ENCODE measurements around the gene DCUN1D5.
"Not testable (repeated sequence)": the region's sequence is repeated elsewhere in the genome, so short reads cannot be mapped to it uniquely, and the experiment has no call there.

DCUN1D5 gene

DNA sequence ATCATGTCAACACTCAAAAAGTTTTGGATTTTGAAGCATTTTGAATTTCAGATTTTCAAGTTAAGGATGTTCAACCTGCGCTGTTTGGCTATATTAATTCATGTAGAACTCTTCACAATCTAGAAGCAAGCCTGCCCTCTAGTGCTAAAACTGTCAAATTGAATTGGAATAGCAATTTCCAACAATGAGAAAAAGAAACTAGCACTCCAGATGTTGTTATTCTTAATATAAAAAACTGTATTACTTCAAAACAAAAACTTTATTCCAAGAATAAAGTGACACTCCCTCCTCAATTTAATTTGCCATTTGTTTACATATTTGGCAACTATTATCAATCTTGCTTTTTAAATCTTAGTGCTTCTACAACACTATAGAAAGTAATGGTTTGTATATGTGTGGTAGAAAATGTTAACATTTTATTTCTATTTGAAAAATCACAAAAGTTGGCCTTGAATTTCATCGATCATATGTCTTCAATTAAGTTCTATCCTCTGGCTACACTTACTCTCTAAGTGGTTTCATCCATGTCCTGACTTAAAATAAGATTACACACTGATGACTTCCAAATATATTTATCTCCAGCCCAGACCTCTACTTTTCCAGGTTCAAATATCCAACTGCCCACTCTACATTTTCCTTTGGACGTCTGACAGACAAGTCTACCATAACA lies 36.6 kb downstream of the DCUN1D5 start:
- DNase-seq (ENCODE audit: low spot score): no peak

DNA sequence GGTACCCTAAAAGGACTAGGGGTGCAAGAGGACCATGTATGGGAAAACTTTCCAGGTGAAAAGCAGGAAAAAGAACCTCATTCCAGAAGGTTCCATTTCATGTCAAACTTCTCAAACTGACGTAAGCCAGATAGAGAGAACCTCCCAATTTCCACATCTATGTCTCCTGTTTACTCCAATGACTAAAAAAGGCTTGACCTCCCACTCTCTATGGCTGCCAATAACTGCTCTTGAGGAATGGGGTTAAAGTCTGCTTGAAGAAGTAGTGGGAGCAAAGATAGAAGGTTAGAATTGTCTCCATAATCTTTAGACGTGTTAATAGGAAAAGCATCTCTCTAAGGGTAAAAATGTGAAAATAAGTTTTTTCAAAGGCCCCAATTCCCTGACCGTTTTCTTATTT lies 38.0 kb downstream of the DCUN1D5 start:
- no peak for DNase-seq (ENCODE audit: low spot score)

DNA sequence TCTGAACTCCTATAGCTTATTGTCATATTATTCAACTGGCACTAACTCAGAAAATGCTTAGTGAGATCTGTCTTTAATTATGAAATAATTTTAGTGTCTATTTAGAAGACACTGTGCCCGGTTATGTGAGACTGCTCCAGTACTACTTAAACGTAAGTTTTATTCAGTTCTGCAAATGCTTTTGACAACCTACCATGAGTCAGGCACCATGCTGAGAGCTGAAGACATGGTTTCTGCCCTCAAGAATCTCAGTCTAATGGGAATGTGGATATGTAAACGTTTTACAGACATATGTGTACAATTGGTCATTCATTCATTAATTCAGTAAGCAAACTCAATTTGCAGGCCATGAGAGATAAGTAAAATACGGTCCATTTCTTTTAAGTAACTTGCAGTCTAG lies 40.0 kb downstream of the DCUN1D5 start:
- no peak for DNase-seq (ENCODE audit: low spot score)

DNA sequence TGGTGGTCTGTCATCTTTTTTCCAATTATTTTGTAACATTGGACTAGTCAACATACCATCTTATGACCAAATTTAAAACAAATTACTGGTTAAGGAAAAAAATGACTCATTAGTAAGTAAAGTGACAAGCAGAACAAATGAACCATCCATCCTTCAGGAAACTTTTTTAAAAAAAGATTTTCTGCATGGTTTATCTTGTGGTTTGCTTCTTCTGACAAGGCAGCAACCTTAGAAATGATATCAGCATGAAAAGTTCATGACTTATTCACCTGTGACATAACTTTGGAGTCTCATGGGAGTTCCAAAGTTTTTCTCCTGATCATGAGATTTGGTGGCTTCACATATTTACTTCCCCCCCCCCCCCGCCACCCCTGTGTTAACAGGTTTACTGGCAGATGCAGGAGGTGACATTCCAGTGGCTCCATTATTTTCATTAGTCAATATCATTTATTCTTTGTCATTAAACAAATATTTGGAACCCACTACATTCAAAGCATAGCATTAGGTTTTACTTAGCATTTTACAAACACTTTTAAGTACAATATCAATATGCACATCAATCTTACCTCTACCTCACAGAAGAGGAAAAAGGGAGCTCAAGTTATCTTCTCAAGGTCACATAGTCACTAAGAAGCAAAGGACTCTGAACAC lies 40.7 kb downstream of the DCUN1D5 start:
- DNase-seq (ENCODE audit: low spot score): no peak

DNA sequence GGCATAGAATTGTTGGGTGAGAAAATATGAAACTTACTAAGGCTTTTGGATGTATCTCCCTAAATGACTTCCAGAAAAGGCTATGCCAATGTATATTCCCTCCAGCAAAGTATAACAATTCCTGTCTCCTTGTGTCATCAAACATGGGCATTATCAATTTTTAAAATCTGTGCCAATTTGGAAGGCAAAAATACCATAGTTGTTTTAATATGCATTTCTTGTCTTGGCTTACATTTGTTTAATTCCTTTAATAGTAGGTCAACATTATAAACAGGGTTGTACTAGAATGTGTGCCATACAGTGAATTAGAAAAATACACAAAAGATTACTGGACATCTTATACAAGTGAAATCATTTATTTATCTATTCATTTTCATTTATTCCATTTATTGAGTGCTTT lies 41.6 kb downstream of the DCUN1D5 start:
- DNase-seq (ENCODE audit: low spot score): no peak

DNA sequence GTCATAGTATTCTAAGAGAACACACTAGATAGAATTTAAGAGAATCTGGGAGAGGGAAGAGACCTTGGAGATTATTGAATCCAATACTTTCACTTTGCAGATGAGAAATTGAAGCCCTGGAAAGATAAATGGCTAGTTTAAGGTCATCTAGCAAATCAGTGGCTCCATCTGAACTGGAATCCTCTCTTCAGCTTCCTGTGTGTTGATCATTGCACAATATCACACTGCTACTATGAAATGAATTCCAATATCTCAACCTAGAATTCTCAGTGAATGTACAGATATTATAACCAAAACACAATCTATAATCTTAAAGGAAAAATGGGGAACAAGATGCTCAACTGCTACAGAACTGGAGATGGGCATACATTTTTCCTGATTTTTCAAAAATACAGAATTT lies 44.1 kb downstream of the DCUN1D5 start:
- DNase-seq (ENCODE audit: low spot score): no peak

DNA sequence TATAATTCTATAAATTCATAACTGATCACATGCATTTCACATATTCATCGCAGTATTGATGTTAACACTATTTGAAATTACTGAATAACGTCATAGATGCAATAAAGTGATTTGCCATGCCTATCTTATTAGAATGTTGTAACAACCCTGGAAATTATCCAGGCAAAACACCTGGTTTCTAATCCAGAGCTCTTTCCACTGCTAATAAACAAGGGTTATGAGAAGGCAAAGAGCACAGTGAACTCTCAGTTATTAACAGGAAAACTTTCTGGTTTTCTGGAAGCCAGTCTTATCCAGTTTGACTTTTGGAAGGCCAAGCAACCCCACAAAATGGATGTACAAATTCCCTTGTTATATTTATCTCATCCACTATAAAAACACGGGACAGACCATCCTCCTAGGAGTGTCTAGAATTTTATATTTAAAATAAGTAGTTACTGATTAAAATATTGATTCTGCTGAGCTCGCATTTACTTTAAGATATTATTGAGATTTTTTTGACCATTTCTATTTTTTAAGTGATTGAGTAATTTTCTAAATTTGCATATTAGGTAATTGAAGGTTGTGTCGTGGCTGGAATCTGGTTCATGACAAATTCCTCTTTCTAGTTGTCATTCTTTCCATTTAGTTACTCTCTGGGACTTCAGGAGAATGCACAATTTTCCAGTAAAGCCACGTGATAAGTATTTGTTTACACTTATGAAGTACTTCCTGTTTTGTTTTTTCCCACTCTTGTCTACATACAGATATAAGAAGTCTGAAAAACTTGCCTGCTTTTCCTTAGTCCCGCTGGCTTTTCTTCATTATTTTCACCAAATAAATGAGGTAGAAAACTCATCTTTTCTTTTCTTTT lies 47.9 kb downstream of the DCUN1D5 start:
- no peak for DNase-seq (ENCODE audit: low spot score)

DNA sequence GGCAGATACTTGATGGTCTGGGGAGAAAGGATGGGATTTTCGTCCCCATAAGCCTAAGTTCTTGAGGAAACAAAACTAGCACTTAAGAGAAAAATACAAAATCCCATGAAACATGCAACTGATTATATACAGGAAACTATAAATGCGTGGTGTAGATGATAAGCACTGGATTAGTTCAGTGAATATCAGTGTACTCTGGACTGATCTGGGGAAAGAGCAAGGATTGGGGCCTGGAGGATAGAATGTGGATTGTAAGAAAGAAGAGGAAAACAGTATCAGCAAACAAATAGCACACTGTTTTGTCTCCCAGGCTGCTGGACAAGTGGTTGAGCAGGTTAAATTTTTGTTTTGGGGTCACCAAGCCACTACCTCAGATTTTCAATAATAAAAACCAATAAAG lies 49.8 kb downstream of the DCUN1D5 start:
- no peak for DNase-seq (ENCODE audit: low spot score)

DNA sequence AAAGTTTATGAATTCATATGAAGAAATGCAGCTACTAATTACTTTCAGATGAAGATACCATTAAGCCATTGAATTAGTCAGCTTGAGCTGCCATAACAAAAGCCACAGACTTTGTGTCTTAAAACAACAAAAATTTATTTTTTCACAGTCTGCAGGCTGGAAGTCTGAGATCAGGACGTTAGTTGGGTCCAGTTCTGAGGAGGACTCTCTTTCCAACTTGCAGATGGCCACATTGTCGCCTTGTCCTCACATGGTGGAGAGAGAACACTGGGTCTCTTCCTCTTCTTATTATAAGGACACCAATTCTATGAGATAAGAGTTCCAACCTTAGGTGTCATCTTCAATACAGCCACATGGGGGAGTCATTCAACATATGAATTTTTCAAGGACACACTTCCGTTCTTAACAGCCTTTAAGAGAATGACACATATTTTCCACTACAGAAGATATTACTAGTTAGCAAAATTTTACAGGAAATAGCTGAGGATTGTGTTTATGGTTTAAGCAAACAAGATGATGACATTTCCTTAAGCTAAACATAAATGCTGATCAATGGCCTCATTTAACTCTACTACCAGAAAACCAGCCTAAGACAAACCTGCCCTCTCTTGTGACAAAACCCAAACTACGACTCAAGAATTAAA lies 56.0 kb downstream of the DCUN1D5 start:
- peak; percentile 15 for DNase-seq (ENCODE audit: low spot score)

DNA sequence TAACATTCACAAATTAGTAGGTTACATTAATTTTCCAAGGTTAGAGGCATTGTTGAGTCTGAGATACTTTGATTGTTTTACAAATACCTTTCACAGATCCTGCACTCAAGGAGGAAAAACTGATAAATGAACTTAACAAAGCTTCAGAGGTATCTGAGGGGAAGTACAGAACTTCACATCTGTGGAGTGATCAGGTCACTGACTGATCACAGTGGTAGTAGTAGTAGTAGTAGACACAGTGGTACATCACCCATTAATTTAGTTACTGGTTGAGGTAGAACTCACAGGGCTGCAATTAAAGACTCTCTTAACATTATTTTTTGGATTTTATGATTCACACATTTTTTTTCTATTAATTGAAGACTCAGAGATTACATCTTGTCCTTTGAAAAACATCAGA lies 56.7 kb downstream of the DCUN1D5 start:
- DNase-seq (ENCODE audit: low spot score): no peak

DNA sequence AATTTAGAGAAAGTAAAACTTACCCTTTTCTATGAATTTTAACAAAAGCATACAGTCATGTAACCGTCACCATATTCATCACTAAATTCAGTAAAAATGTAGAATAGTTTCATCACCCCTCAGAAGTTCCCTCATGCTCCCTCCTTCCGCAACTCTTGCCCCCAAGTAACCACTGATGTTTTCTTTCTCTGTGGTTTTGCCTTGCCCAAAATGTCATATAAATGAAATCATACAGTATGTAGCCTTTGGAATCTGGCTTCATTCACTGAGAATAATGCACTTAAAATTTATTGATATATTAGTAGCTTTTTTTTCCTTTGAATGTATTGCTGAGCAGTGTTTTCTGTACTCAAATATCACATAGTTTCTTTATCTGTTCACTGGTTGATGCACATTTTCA lies 60.1 kb downstream of the DCUN1D5 start:
- DNase-seq (ENCODE audit: low spot score): no peak

DNA sequence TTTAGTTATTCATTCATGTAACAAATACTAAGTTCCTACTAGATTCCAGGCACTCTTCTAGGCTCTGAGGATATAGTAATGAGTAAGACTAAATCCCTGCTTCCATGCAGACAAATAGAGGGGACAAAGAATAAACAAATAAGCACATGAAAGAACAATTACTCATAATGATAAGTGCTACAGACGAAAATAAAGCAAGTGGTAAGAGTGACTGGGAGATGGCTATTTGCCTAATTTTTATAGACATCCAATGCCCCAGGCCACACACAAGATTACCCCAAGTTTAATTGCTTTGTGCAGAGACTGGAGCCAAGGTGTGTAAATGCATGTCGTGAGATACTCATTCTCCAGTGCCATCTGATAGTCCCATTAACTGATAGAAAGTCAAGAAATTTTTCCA lies 62.6 kb downstream of the DCUN1D5 start:
- DNase-seq (ENCODE audit: low spot score): no peak

DNA sequence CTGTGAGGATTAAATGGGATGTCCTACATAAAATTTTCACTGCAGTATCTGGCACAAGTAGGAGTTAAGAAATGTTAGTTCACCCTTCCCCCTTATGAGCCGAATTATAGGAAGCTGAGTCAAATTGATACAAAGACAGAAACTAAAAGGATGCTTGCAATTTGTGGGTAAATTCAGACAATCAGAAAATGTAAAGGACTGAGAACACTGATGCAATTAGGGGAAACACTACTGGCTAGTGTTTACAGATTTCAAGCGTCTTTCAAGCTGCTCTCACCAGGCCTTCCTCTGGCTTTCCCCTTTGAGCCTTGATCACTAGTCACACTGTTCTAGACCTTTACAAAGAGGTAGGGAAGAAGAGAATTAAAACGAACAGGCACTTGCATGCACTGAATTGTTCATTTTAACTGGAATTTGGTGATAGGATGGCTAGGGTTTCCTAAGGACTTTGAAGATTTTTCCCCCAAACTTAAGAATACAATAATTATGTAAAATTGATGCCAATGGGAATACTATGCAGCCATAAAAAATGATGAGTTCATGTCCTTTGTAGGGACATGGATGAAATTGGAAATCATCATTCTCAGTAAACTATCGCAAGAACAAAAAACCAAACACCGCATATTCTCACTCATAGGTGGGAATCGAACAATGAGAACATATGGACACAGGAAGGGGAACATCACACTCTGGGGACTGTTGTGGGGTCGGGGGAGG lies 63.5 kb downstream of the DCUN1D5 start:
- DNase-seq (ENCODE audit: low spot score): not testable (repeated sequence)

DNA sequence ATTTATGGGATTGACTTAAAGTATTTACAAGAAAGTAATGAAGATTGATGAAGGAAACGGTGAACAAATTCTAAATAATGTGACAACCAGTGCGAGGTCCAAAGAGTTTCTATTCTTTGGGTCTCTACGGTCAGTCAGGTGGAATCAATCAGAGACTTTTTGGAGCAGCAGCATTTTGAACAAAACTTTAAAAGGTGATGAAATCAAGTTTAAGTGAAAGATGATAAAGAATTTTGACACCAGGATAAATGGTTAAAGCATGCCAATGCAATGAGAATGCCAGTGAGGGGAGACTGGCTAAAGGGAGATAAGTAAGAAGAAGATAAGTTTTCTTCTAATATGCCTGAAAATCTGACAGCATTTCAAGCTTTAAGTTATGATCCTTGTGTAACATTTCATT lies 67.9 kb downstream of the DCUN1D5 start:
- DNase-seq (ENCODE audit: low spot score): no peak

DNA sequence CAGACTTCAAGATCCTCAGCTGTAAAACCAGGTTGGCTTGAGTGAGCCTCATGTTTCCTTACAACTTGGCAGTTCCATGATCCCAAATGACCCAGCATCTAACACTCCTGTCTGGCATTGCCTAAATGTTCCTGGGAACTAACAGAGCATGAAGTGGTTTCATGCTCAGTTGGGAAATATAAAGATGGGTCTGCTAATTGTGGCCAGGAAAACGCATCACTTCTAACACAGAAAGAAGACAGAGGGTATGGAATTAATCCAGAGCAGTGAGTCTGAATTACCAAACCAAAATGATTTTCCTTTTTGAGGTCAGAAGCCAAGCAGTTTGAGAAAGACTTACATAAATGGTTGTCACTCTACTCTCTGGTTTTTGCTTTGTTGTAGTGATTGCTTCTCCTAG lies 75.9 kb downstream of the DCUN1D5 start:
- DNase-seq (ENCODE audit: low spot score): no peak

DNA sequence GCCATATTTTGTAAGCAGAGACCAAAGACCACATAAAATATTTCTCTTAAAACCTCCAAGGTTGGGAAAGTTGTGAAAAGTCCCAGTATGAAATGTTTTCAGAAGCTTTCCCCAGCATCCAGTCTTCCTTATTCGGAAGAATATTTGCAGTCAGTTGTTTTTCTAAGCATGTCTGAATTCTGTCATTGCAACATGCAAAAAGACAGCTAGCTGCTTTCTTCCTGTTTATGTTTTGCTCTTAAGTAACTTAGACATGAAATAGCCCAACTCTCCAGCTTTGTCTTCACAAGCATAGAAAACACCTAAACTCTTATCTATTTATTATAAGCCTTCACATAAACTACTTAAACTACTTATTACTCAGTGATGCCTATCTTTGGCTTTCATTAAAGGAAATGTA lies 78.5 kb downstream of the DCUN1D5 start:
- DNase-seq (ENCODE audit: low spot score): no peak
